Measurements from ENCODE around the gene PCDHAC2. TPM values are rescaled to one million over a fixed set of nuclear protein-coding genes. Genes with fewer than 3 reads are reported as not detected.

Gene PCDHAC2
- total and polyA plus RNA-seq, 2 of the 4 experiments (the other 2 are of a cell fraction) = not detected

DNA sequence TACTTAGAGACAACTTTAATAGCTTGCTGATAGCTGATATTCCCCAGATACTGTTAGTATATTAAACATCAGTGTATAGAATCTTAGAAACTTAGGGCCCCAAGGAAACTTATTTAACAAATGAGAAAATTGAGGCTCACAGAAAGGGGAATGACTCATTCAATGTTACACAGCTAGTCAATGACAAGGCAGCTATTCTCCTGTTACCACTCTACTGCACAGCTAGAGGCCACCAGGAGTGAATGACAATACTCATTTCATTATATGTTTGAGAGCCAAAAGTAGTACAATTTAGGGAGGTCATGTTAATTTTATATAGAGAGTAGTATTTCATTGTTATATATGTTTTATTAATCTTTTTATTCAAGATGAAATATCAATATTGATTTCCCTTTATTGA is 51.7 kb downstream of the PCDHAC2 start:
- H3K18ac ChIP-seq (ENCODE audit: low read depth, low read length) = no peak overlapping the region
- H3K27ac ChIP-seq (ENCODE audit: insufficient read depth, low read length) = no peak overlapping the region
- ATAC-seq (ENCODE audit: low read depth) (no peak), DNase-seq (no peak)
- H3K14ac ChIP-seq (replicated peaks; ENCODE audit: low read depth, low read length) = no peak overlapping the region
- H2BK120ac ChIP-seq (ENCODE audit: low read depth, low read length) = no peak overlapping the region
- no peak overlapping the region for H3K4ac ChIP-seq (ENCODE audit: low read depth, low read length)
- H3K79me1 ChIP-seq (ENCODE audit: low read depth in 1 of 2, low read length in 2 of 2) = no peaks in the 10 kb centered on the region
- H3K56ac ChIP-seq (ENCODE audit: extremely low read depth, insufficient read depth, low read length) = no peak overlapping the region
- no peaks in the 10 kb centered on the region for H3K27me3 ChIP-seq (ENCODE audit: control insufficient read depth, insufficient read depth, low read length)
- H4K5ac ChIP-seq (ENCODE audit: low read depth, low read length) = no peak overlapping the region
- no peak overlapping the region for H2BK5ac ChIP-seq (ENCODE audit: low read depth, low read length, poor library complexity, severe bottlenecking)
- H2BK15ac ChIP-seq (ENCODE audit: low read depth, low read length) = no peak overlapping the region
- no peaks in the 10 kb centered on the region for H3K4me1 ChIP-seq (ENCODE audit: control insufficient read depth, insufficient read depth, low read length)
- no peak overlapping the region for H4K8ac ChIP-seq (ENCODE audit: low read depth in 2 of 2, low read length in 2 of 2)
- no peaks in the 10 kb centered on the region for H3K9me1 ChIP-seq (ENCODE audit: insufficient read depth, low read length)
- no peak overlapping the region for H2AK9ac ChIP-seq (replicated peaks; ENCODE audit: low read depth, low read length, poor library complexity)
- no TSS peak for BruUV-seq (replicated peaks)
- H4K91ac ChIP-seq (ENCODE audit: insufficient read depth, low read depth, low read length) = no peak overlapping the region
- POLR2A ChIA-PET (ENCODE audit: unreplicated experiment) = no interaction called here
- CTCF ChIA-PET = no interaction called here
- no peak overlapping the region for H2BK20ac ChIP-seq (ENCODE audit: low read depth, low read length)
- H3K9me3 ChIP-seq (ENCODE audit: control insufficient read depth, insufficient read depth, low read length) = peaks cover 9% of the 10 kb centered on the region
- in situ Hi-C loops (cut with MboI; ENCODE audit: low sequenced_read_pairs) = no loop called here
- H3K23ac ChIP-seq (ENCODE audit: low read depth, low read length) = no peak overlapping the region
- TF ChIP-seq, protein P1, sequence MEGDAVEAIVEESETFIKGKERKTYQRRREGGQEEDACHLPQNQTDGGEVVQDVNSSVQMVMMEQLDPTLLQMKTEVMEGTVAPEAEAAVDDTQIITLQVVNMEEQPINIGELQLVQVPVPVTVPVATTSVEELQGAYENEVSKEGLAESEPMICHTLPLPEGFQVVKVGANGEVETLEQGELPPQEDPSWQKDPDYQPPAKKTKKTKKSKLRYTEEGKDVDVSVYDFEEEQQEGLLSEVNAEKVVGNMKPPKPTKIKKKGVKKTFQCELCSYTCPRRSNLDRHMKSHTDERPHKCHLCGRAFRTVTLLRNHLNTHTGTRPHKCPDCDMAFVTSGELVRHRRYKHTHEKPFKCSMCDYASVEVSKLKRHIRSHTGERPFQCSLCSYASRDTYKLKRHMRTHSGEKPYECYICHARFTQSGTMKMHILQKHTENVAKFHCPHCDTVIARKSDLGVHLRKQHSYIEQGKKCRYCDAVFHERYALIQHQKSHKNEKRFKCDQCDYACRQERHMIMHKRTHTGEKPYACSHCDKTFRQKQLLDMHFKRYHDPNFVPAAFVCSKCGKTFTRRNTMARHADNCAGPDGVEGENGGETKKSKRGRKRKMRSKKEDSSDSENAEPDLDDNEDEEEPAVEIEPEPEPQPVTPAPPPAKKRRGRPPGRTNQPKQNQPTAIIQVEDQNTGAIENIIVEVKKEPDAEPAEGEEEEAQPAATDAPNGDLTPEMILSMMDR (conservative IDR thresholded peaks at IDR 0.05; ENCODE audit: low read depth, low read length) = no peak
- TF ChIP-seq FOS (IDR thresholded peaks at IDR 0.05; ENCODE audit: low read depth, low read length) = no peak
- TF ChIP-seq NFE2L2 (IDR thresholded peaks at IDR 0.05; ENCODE audit: low read depth, low read length) = no peak
- no peak for TF ChIP-seq MAZ (IDR thresholded peaks at IDR 0.05; ENCODE audit: borderline replicate concordance, low read depth, low read length)
- no peak for TF ChIP-seq RCOR1 (IDR thresholded peaks at IDR 0.05; ENCODE audit: insufficient replicate concordance, low read length)
- TF ChIP-seq CEBPB (IDR thresholded peaks at IDR 0.05; ENCODE audit: low read depth, low read length) = no peak
- TF ChIP-seq RFX5 (IDR thresholded peaks at IDR 0.05; ENCODE audit: low read depth, low read length) = no peak
- TF ChIP-seq CHD1 (IDR thresholded peaks at IDR 0.05; ENCODE audit: low read depth, low read length) = no peak
- TF ChIP-seq POLR2A (IDR thresholded peaks at IDR 0.05; ENCODE audit: low read depth, low read length) = no peak
- TF ChIP-seq MXI1 (IDR thresholded peaks at IDR 0.05; ENCODE audit: borderline replicate concordance, low read depth, low read length) = no peak
- no peak for TF ChIP-seq MAFK (IDR thresholded peaks at IDR 0.05; ENCODE audit: low read depth, low read length)
- TF ChIP-seq RAD21 (IDR thresholded peaks at IDR 0.05; ENCODE audit: low read length) = no peak
- TF ChIP-seq BHLHE40 (IDR thresholded peaks at IDR 0.05; ENCODE audit: low read depth, low read length) = no peak
- TF ChIP-seq, protein P2, sequence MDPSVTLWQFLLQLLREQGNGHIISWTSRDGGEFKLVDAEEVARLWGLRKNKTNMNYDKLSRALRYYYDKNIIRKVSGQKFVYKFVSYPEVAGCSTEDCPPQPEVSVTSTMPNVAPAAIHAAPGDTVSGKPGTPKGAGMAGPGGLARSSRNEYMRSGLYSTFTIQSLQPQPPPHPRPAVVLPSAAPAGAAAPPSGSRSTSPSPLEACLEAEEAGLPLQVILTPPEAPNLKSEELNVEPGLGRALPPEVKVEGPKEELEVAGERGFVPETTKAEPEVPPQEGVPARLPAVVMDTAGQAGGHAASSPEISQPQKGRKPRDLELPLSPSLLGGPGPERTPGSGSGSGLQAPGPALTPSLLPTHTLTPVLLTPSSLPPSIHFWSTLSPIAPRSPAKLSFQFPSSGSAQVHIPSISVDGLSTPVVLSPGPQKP (IDR thresholded peaks at IDR 0.05; ENCODE audit: borderline replicate concordance, low read depth, low read length) = no peak
- no peak for TF ChIP-seq SMC3 (IDR thresholded peaks at IDR 0.05; ENCODE audit: low read depth, low read length)
- TF ChIP-seq, protein P3, sequence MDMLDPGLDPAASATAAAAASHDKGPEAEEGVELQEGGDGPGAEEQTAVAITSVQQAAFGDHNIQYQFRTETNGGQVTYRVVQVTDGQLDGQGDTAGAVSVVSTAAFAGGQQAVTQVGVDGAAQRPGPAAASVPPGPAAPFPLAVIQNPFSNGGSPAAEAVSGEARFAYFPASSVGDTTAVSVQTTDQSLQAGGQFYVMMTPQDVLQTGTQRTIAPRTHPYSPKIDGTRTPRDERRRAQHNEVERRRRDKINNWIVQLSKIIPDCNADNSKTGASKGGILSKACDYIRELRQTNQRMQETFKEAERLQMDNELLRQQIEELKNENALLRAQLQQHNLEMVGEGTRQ (IDR thresholded peaks at IDR 0.05; ENCODE audit: low read depth, low read length) = no peak
- H3K36me3 ChIP-seq (ENCODE audit: control insufficient read depth, insufficient read depth, low read length) = no peaks in the 10 kb centered on the region
- H2AFZ ChIP-seq (replicated peaks; ENCODE audit: low read length, poor library complexity) = no peak overlapping the region
- H2AK5ac ChIP-seq (ENCODE audit: low read depth, low read length) = no peak overlapping the region
- no peaks in the 10 kb centered on the region for H4K20me1 ChIP-seq (ENCODE audit: insufficient read depth, low read length)
- dilution Hi-C loops (cut with HindIII; ENCODE audit: low sequenced_read_pairs, unreplicated experiment) = no loop called here
- H3K9ac ChIP-seq (ENCODE audit: low read depth, low read length) = no peak overlapping the region
- intact Hi-C loops (cut with micrococcal nuclease) = no loop called here
- no peak overlapping the region for H3K4me3 ChIP-seq (ENCODE audit: insufficient read depth, low read depth, low read length)
- no peak overlapping the region for H3K4me2 ChIP-seq (ENCODE audit: low read depth, low read length)

Data from IMR-90 (cell line).